GM13977 (cell line): Measurements from ENCODE around the gene WDR72.
"Not testable (repeated sequence)": the region's sequence is repeated elsewhere in the genome, so short reads cannot be mapped to it uniquely, and the experiment has no call there.

ENCODE experiments used
- DNase-seq: peaks from one replicate; pipeline ENCODE4 v3.0.0; 2012; ENCODE audit warnings: low spot score
- CTCF ChIP-seq: IDR thresholded peaks from 2 replicates; pipeline ENCODE4 v1.5.1; 2012; ENCODE audit warnings: mild to moderate bottlenecking, control low read depth; ENCODE audit not compliant: insufficient read depth; ENCODE audit errors: extremely low read depth, missing control alignments
- in situ Hi-C: fragments of 300-500 bp; cut with MboI; formaldehyde crosslinking; loops from one replicate; pipeline ENCODE4 v1.12.0; 2022; ENCODE audit warnings: low sequenced_read_pairs, low pct_unique_long_range_greater_than_20kb, mixed read lengths, inconsistent platforms; ENCODE audit not compliant: unreplicated experiment

WDR72 gene

DNA sequence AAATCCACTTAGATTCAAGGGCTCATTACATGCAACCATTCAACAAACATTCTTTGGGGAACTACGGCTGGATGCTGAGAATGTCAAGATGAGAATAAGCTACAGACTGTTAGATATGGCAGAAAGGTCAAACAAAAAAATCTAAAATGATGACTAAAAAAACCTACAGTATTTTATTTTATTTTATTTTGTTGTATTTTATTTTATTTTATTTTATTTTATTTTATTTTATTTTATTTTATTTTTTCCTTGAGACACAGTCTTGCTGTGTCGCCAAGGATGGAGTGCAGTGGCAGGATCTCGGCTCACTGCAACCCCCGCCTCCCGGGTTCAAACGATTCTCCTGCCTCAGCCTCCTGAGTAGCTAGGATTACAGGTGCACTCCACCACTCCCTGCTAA lies 46.2 kb downstream of the WDR72 start:
- no peak for TF ChIP-seq CTCF
- DNase-seq: no peak
- in situ Hi-C loops: no loop called here

DNA sequence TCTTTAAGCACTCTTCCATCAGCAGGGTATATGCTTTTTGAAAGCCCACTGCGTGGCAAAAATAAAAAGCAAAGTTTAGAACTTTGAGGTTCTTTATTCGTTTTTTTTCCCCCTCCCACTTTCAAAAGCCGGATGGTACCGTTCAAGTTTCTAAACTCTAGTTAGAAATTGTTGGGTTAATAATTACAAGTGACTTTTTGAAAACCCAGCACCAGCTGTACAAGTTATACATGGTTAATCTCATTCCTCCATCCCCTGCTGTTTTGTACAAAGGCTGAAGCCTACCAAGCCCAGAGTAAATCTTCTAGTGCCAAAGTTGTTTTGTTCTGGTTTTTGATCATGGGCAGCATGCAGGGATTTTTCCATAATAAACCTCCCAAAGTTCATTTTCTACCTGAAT lies 48.6 kb downstream of the WDR72 start:
- in situ Hi-C loops: no loop called here
- no peak for TF ChIP-seq CTCF
- DNase-seq: no peak

GRCh38 chr15:53709821-53710220 lies 49.6 kb downstream of the WDR72 start:
- DNase-seq: no peak
- no peak for TF ChIP-seq CTCF
- in situ Hi-C loops: no loop called here

GRCh38 chr15:53695365-53695764 lies 64.1 kb downstream of the WDR72 start:
- DNase-seq: no peak
- TF ChIP-seq CTCF: no peak
- in situ Hi-C loops: no loop called here

GRCh38 chr15:53694476-53694874 lies 65.0 kb downstream of the WDR72 start:
- in situ Hi-C loops: no loop called here
- no peak for TF ChIP-seq CTCF
- no peak for DNase-seq

DNA sequence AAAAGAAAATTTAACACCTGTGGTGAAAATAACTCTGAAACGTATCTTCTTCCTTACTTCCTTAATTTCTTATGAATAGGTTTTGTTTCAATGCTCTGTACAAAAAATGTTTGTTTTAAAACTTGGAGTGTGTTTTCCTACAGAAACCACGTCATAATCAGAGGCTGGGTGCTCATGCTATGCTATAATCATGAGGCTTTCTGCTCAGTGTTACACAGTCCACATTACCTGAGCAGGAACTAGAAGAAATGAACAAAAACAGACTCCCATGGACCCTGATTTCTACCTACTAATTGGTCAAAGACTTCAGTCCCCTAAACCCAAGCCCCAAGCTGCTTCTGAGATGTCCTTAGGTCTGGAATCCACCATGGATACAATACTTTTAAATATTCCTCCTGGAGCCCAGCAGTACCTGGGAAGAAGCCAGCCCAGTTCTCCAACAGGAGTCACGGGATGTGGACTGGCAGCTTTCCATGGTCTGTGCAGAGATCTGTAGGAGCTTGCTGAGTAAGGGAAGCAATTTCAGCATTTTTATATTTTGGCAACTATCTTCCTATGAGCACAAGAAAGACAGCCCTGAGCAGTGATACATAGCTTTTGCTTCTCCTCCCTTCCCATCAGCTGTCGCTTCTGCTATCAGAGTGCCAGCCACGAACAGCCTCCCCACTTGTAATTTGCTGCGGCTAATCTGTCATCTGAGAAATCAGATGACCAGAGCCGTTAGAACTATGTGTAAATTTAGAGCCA lies 65.6 kb downstream of the WDR72 start:
- no peak for TF ChIP-seq CTCF
- no peak for DNase-seq
- in situ Hi-C loops: no loop called here

- DNase-seq, in situ Hi-C loops: not testable (repeated sequence)
Observed at GRCh38 chr15:53684162-53684561, 75.3 kb downstream of the WDR72 start.
